ENCODE results near the gene TDRD1. TPM values are rescaled to one million over a fixed set of nuclear protein-coding genes. Genes with fewer than 3 reads are reported as not detected.

TDRD1 gene
- total RNA-seq, 3 donors from 2014 or later (not counting 1 experiment from before 2014, with no cell fraction given): 0.08 to 0.33 (median 0.09) TPM

DNA sequence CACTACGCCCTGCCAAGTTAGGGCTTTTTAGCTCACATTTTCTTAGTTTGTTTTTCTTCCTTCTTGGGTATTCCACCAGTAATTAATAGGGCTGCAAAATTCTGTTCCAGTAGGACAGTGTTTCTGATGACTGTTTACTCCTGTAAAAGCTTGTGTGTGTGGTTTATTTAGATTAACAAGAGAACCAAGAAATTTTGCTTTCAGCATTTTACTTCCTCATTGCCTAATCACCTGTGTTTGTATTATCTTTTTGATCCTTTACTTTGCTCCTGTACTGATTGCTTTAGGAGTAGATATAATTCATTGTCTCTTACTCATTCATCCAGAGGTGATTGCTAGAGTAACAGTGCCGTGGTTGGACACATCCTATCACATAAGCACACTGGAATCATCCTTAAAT lies 27.7 kb downstream of the TDRD1 start:
- intact Hi-C loops (cut with micrococcal nuclease): no loop called here

GRCh38 chr10:114207349-114207748 lies 28.2 kb downstream of the TDRD1 start:
- H3K4me3 ChIP-seq (ENCODE audit: low read length): no peak overlapping the region
- no peaks in the 10 kb centered on the region for H3K9me3 ChIP-seq (ENCODE audit: control insufficient read depth, insufficient read depth, low read length)
- no peak overlapping the region for H3K27ac Mint-ChIP-seq
- no peaks in the 10 kb centered on the region for H3K36me3 Mint-ChIP-seq
- no peak for ATAC-seq
- no peaks in the 10 kb centered on the region for H3K4me1 ChIP-seq (ENCODE audit: control insufficient read depth, insufficient read depth, low read length)
- H3K27me3 ChIP-seq (ENCODE audit: control insufficient read depth, insufficient read depth, low read length): no peaks in the 10 kb centered on the region
- intact Hi-C loops (cut with micrococcal nuclease): no loop called here
- DNase-seq: no peak
- no peaks in the 10 kb centered on the region for H3K36me3 ChIP-seq (ENCODE audit: control insufficient read depth, insufficient read depth, low read length)
- no peaks in the 10 kb centered on the region for H3K4me1 Mint-ChIP-seq
- H3K27me3 Mint-ChIP-seq (ENCODE audit: low read depth in 2 of 2): peaks cover 8 to 14% of the 10 kb centered on the region in 2 donors
- WGBS (ENCODE audit: insufficient coverage): 78% methylated on average over 1 of the region's 1 CpG
- TF ChIP-seq, protein P1, sequence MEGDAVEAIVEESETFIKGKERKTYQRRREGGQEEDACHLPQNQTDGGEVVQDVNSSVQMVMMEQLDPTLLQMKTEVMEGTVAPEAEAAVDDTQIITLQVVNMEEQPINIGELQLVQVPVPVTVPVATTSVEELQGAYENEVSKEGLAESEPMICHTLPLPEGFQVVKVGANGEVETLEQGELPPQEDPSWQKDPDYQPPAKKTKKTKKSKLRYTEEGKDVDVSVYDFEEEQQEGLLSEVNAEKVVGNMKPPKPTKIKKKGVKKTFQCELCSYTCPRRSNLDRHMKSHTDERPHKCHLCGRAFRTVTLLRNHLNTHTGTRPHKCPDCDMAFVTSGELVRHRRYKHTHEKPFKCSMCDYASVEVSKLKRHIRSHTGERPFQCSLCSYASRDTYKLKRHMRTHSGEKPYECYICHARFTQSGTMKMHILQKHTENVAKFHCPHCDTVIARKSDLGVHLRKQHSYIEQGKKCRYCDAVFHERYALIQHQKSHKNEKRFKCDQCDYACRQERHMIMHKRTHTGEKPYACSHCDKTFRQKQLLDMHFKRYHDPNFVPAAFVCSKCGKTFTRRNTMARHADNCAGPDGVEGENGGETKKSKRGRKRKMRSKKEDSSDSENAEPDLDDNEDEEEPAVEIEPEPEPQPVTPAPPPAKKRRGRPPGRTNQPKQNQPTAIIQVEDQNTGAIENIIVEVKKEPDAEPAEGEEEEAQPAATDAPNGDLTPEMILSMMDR (IDR thresholded peaks at IDR 0.05): no peak
- no peak overlapping the region for H3K4me3 Mint-ChIP-seq
- H3K27ac ChIP-seq (ENCODE audit: low read length): no peak overlapping the region
- no peaks in the 10 kb centered on the region for H3K9me3 Mint-ChIP-seq

More for the DNA sequence above, 27.7 kb downstream of the TDRD1 start:
- H3K27ac Mint-ChIP-seq: no peak overlapping the region
- ATAC-seq: no peak
- Histone ChIP-seq H3K4me1 (ENCODE audit: control insufficient read depth, insufficient read depth, low read length) (no peaks in the 10 kb centered on the region), H3K27me3 (ENCODE audit: control insufficient read depth, insufficient read depth, low read length) (no peaks in the 10 kb centered on the region), H3K27ac (ENCODE audit: low read length) (no peak overlapping the region), H3K9me3 (ENCODE audit: control insufficient read depth, insufficient read depth, low read length) (no peaks in the 10 kb centered on the region), H3K4me3 (ENCODE audit: low read length) (no peak overlapping the region), H3K36me3 (ENCODE audit: control insufficient read depth, insufficient read depth, low read length) (no peaks in the 10 kb centered on the region)
- H3K9me3 Mint-ChIP-seq: no peaks in the 10 kb centered on the region
- no peaks in the 10 kb centered on the region for H3K4me1 Mint-ChIP-seq
- 88% methylated on average over 2 of the region's 2 CpGs for WGBS (ENCODE audit: insufficient coverage)
- H3K36me3 Mint-ChIP-seq: no peaks in the 10 kb centered on the region
- TF ChIP-seq, protein P1 (IDR thresholded peaks at IDR 0.05): no peak
- peaks cover 8 to 19% of the 10 kb centered on the region in 2 donors for H3K27me3 Mint-ChIP-seq (ENCODE audit: low read depth in 2 of 2)
- H3K4me3 Mint-ChIP-seq: no peak overlapping the region
- DNase-seq: no peak

- Mint-ChIP-seq H3K27ac (no peak overlapping the region), H3K4me3 (no peak overlapping the region), H3K27me3 (ENCODE audit: low read depth in 2 of 2) (peaks cover 8 to 13% of the 10 kb centered on the region in 2 donors), H3K4me1 (no peaks in the 10 kb centered on the region), H3K36me3 (no peaks in the 10 kb centered on the region), H3K9me3 (no peaks in the 10 kb centered on the region)
- Histone ChIP-seq H3K9me3 (ENCODE audit: control insufficient read depth, insufficient read depth, low read length) (no peaks in the 10 kb centered on the region), H3K4me3 (ENCODE audit: low read length) (no peak overlapping the region), H3K27ac (ENCODE audit: low read length) (no peak overlapping the region), H3K27me3 (ENCODE audit: control insufficient read depth, insufficient read depth, low read length) (no peaks in the 10 kb centered on the region), H3K36me3 (ENCODE audit: control insufficient read depth, insufficient read depth, low read length) (no peaks in the 10 kb centered on the region), H3K4me1 (ENCODE audit: control insufficient read depth, insufficient read depth, low read length) (no peaks in the 10 kb centered on the region)
- ATAC-seq (no peak), DNase-seq (no peak)
- intact Hi-C loops (cut with micrococcal nuclease): no loop called here
- TF ChIP-seq, protein P1 (IDR thresholded peaks at IDR 0.05): no peak
- 89% methylated on average over 2 of the region's 2 CpGs for WGBS (ENCODE audit: insufficient coverage)
Observed at GRCh38 chr10:114208351-114208750, 29.2 kb downstream of the TDRD1 start.

- intact Hi-C loops (cut with micrococcal nuclease): no loop called here
Observed at GRCh38 chr10:114212153-114212552, 33.0 kb downstream of the TDRD1 start.

More at GRCh38 chr10:114212153-114212552, 33.0 kb downstream of the TDRD1 start:
- H3K27ac Mint-ChIP-seq: no peak overlapping the region
- ATAC-seq (no peak), DNase-seq (no peak)
- Histone ChIP-seq H3K4me1 (ENCODE audit: control insufficient read depth, insufficient read depth, low read length) (no peaks in the 10 kb centered on the region), H3K36me3 (ENCODE audit: control insufficient read depth, insufficient read depth, low read length) (no peaks in the 10 kb centered on the region), H3K27me3 (ENCODE audit: control insufficient read depth, insufficient read depth, low read length) (no peaks in the 10 kb centered on the region), H3K4me3 (ENCODE audit: low read length) (no peak overlapping the region), H3K9me3 (ENCODE audit: control insufficient read depth, insufficient read depth, low read length) (no peaks in the 10 kb centered on the region), H3K27ac (ENCODE audit: low read length) (no peak overlapping the region)
- WGBS (ENCODE audit: insufficient coverage): 87% methylated on average over 2 of the region's 2 CpGs
- H3K36me3 Mint-ChIP-seq: no peaks in the 10 kb centered on the region
- no peaks in the 10 kb centered on the region for H3K4me1 Mint-ChIP-seq
- TF ChIP-seq, protein P1 (IDR thresholded peaks at IDR 0.05): no peak
- no peak overlapping the region for H3K4me3 Mint-ChIP-seq
- peaks cover 10 to 13% of the 10 kb centered on the region in 2 donors for H3K27me3 Mint-ChIP-seq (ENCODE audit: low read depth in 2 of 2)
- H3K9me3 Mint-ChIP-seq: no peaks in the 10 kb centered on the region
